B cell (primary cell): ENCODE results near the gene DGCR8. TPM values are rescaled to one million over a fixed set of nuclear protein-coding genes. Genes with fewer than 3 reads are reported as not detected.

ENCODE experiments used
- ATAC-seq: fragments of 200-7000 bp; cut with Tn5 transposase; one replicate; pipeline ENCODE4 v1.10.0; 2021; ENCODE audit warnings: low read depth, mild to moderate bottlenecking, moderate number of reproducible peaks, moderate library complexity
- CTCF ChIA-PET: fragments of 350-600 bp; sonication (Branson Sonifier 250); formaldehyde crosslinking; loops from one replicate; lab custom pipeline; 2021; ENCODE audit warnings: antibody characterized with exemption, inconsistent platforms; lab: Charles Lee
- POLR2A ChIA-PET: fragments of 350-600 bp; sonication (Branson Sonifier 250); formaldehyde crosslinking; loops from one replicate; lab custom pipeline; 2021; ENCODE audit warnings: antibody characterized with exemption; lab: Charles Lee
- DNase-seq: peaks from one replicate; pipeline ENCODE4 v3.0.0; 2013
- H2AFZ ChIP-seq: 2 replicates; pipeline ENCODE4 v1.6.1; 2012; ENCODE audit warnings: mild to moderate bottlenecking, low read depth, low read length; ENCODE audit not compliant: insufficient read depth, poor library complexity, severe bottlenecking
- H3K27ac ChIP-seq, 2 donors: 1 replicate in 1 of 2; 2 replicates in 1 of 2; pipeline ENCODE4 v1.5.1; 2012 to 2013; ENCODE audit warnings: low read length in 2 of 2, mild to moderate bottlenecking in 2 of 2, moderate library complexity in 1 of 2
- H3K27me3 ChIP-seq, 4 experiments: fragments of 200-600 bp in 1 of 4; sonication (generic) in 1 of 4; replicated peaks in 1 of 4; 1 replicate in 2 of 4; 2 replicates in 2 of 4; pipeline versions ENCODE4 v1.6.1 to v1.7.0; 2013 to 2016; ENCODE audit warnings: low read length in 3 of 4, mild to moderate bottlenecking in 2 of 4, mixed read lengths in 1 of 4, moderate library complexity in 1 of 4; ENCODE audit not compliant: insufficient read depth in 4 of 4, control insufficient read depth in 3 of 4; ENCODE audit errors: control extremely low read depth in 1 of 4
- H3K36me3 ChIP-seq, 2 experiments: replicated peaks in 1 of 2; 1 replicate in 1 of 2; 2 replicates in 1 of 2; pipeline versions ENCODE4 v1.6.1 to v1.7.1; 2013; ENCODE audit warnings: low read length in 1 of 2; ENCODE audit not compliant: insufficient read depth in 2 of 2, control insufficient read depth in 1 of 2; ENCODE audit errors: control extremely low read depth in 1 of 2, extremely low read depth in 1 of 2
- H3K4me1 ChIP-seq, 2 donors: fragments of 200-600 bp in 1 of 2; sonication (generic) in 1 of 2; 1 replicate in 1 of 2; 2 replicates in 1 of 2; pipeline versions ENCODE4 v1.5.1 to v1.6.1; 2013 to 2017; ENCODE audit warnings: low read length in 2 of 2; ENCODE audit not compliant: control insufficient read depth in 2 of 2, insufficient read depth in 2 of 2
- H3K4me2 ChIP-seq: replicated peaks from 2 replicates; pipeline ENCODE3; 2012; ENCODE audit warnings: mild to moderate bottlenecking, low read depth, low read length; ENCODE audit not compliant: poor library complexity, severe bottlenecking
- H3K4me3 ChIP-seq, 5 experiments: fragments of 200-600 bp in 1 of 5; sonication (generic) in 1 of 5; 1 replicate in 3 of 5; 2 replicates in 2 of 5; pipeline versions ENCODE4 v1.5.1 to v1.7.0; 2011 to 2016; ENCODE audit warnings: low read length in 4 of 5, mild to moderate bottlenecking in 4 of 5, low read depth in 2 of 5, control low read depth in 1 of 5, moderate library complexity in 1 of 5; ENCODE audit not compliant: insufficient read depth in 1 of 5; ENCODE audit errors: control extremely low read depth in 1 of 5, extremely low read depth in 1 of 5
- H3K79me2 ChIP-seq: fragments of 200-600 bp; sonication (generic); one replicate; pipeline ENCODE4 v1.6.0; 2016; ENCODE audit warnings: low read length; ENCODE audit not compliant: control insufficient read depth, insufficient read depth
- H3K9ac ChIP-seq: fragments of 200-600 bp; sonication (generic); 2 replicates; pipeline ENCODE4 v1.6.1; 2017; ENCODE audit warnings: mild to moderate bottlenecking, low read length, moderate library complexity
- H3K9me3 ChIP-seq, 3 donors: one replicate each; pipeline versions ENCODE4 v1.6.1 to v1.7.1; 2013; ENCODE audit warnings: low read length in 2 of 3; ENCODE audit not compliant: control insufficient read depth in 2 of 3, insufficient read depth in 1 of 3; ENCODE audit errors: control extremely low read depth in 1 of 3
- H4K20me1 ChIP-seq: 2 replicates; pipeline ENCODE4 v1.6.0; 2012; ENCODE audit warnings: mild to moderate bottlenecking, low read length; ENCODE audit not compliant: insufficient read depth, control insufficient read depth, poor library complexity, severe bottlenecking
- H3K27ac Mint-ChIP-seq: one replicate; pipeline ENCODE4 v1.8.0; 2021; ENCODE audit warnings: mixed read lengths
- H3K27me3 Mint-ChIP-seq: one replicate; pipeline ENCODE4 v1.8.0; 2021; ENCODE audit warnings: mixed read lengths
- H3K4me1 Mint-ChIP-seq: one replicate; pipeline ENCODE4 v1.8.0; 2021; ENCODE audit warnings: mixed read lengths
- H3K4me3 Mint-ChIP-seq: one replicate; pipeline ENCODE4 v1.8.0; 2021; ENCODE audit warnings: mixed read lengths
- H3K9me3 Mint-ChIP-seq: one replicate; pipeline ENCODE4 v1.8.0; 2022; ENCODE audit warnings: mixed read lengths; ENCODE audit not compliant: insufficient read depth
- EZH2 ChIP-seq: IDR thresholded peaks from 2 replicates; pipeline ENCODE4 v1.6.1; 2012; ENCODE audit warnings: borderline replicate concordance, low read depth, mild to moderate bottlenecking, moderate library complexity, low read length; ENCODE audit not compliant: insufficient read depth, poor library complexity, severe bottlenecking
- WGBS: methylation state at CpG from one replicate; pipeline ENCODE4 v1.1.5; 2013; ENCODE audit warnings: missing lambda C conversion rate; ENCODE audit not compliant: insufficient coverage; 5-methylcytosine and 5-hydroxymethylcytosine counted together
- intact Hi-C: fragments of 100-400 bp; cut with micrococcal nuclease; formaldehyde crosslinking; loops from one replicate; pipeline ENCODE4 v1.10.0; 2022
- polyA plus RNA-seq: library from polyadenylated mRNA; depleted of rRNA; stranded (reverse); fragments of >200 nt; gene quantifications from 2 replicates; pipeline ENCODE4 v1.2.3, GENCODE V29; 2012
- total RNA-seq, 2 donors: library from RNA; stranded (reverse); fragments of 120-200 nt in 1 of 2; gene quantifications; 1 replicate in 1 of 2; 2 replicates in 1 of 2; pipeline versions ENCODE4 v1.2.3 to v1.2.4, GENCODE V29; 2013 to 2022
- TF ChIP-seq, protein P1 (sequence below): fragments of 200-600 bp; IDR thresholded peaks from one replicate; pipeline ENCODE4 v1.8.0; 2022; ENCODE audit warnings: antibody characterized with exemption, mild to moderate bottlenecking

Gene DGCR8
- total and polyA plus RNA-seq, 2 donors (not counting 1 experiment from before 2014, with no cell fraction given), result 19.6 to 43.2 TPM

DNA sequence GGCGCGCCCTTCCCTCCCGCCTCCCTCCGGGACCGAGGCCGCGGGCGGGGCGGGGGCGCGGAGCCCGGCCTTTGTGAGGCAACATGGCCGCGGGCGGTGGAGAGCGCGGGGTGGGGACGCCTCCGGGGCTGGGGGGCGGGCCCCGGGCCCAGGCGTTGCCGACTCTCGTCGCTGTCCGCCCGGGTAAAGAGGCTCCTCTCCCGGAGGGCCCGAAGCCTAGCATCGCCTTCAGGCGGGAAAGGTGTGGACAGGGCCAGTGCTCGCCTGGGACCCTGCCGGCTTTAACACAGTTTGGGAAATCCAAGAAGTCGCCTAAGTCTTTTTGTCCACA, 369 bp downstream of the DGCR8 start:
- Histone ChIP-seq H3K27me3 (no peaks in the 10 kb centered on the region), H2AFZ (peak overlapping the region; percentile 98), H3K36me3 (no peaks in the 10 kb centered on the region), H3K4me2 (peak overlapping the region; percentile 85), H3K4me1 (peaks cover 9 to 21% of the 10 kb centered on the region in 2 donors), H3K9ac (peak overlapping the region; percentile 84), H3K79me2 (peaks cover 49% of the 10 kb centered on the region), H3K4me3 (peak overlapping the region; percentile 66 to 95 (median 86)), H4K20me1 (peaks cover 26% of the 10 kb centered on the region), H3K9me3 (no peaks in the 10 kb centered on the region), H3K27ac (peak overlapping the region; percentile 27 to 70)
- ChIA-PET POLR2A (no interaction called here), CTCF (no interaction called here)
- ATAC-seq, result peak; percentile 70
- intact Hi-C loops, result loop anchor here (1.0 to 10.0 kb wide), 6 partner anchors 37 to 226 kb away; partner anchors contain the start of genes GNB1L, RTL10, TANGO2 and TRMT2A
- H3K4me3 Mint-ChIP-seq, result peak overlapping the region; percentile 76
- no peaks in the 10 kb centered on the region for H3K9me3 Mint-ChIP-seq
- H3K27ac Mint-ChIP-seq, result peak overlapping the region; percentile 69
- no peak for DNase-seq
- peaks cover 37% of the 10 kb centered on the region for H3K4me1 Mint-ChIP-seq
- WGBS, result 0% methylated on average over 34 of the region's 34 CpGs
- no peaks in the 10 kb centered on the region for H3K27me3 Mint-ChIP-seq
- TF ChIP-seq, protein P1, sequence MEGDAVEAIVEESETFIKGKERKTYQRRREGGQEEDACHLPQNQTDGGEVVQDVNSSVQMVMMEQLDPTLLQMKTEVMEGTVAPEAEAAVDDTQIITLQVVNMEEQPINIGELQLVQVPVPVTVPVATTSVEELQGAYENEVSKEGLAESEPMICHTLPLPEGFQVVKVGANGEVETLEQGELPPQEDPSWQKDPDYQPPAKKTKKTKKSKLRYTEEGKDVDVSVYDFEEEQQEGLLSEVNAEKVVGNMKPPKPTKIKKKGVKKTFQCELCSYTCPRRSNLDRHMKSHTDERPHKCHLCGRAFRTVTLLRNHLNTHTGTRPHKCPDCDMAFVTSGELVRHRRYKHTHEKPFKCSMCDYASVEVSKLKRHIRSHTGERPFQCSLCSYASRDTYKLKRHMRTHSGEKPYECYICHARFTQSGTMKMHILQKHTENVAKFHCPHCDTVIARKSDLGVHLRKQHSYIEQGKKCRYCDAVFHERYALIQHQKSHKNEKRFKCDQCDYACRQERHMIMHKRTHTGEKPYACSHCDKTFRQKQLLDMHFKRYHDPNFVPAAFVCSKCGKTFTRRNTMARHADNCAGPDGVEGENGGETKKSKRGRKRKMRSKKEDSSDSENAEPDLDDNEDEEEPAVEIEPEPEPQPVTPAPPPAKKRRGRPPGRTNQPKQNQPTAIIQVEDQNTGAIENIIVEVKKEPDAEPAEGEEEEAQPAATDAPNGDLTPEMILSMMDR, result no peak

DNA sequence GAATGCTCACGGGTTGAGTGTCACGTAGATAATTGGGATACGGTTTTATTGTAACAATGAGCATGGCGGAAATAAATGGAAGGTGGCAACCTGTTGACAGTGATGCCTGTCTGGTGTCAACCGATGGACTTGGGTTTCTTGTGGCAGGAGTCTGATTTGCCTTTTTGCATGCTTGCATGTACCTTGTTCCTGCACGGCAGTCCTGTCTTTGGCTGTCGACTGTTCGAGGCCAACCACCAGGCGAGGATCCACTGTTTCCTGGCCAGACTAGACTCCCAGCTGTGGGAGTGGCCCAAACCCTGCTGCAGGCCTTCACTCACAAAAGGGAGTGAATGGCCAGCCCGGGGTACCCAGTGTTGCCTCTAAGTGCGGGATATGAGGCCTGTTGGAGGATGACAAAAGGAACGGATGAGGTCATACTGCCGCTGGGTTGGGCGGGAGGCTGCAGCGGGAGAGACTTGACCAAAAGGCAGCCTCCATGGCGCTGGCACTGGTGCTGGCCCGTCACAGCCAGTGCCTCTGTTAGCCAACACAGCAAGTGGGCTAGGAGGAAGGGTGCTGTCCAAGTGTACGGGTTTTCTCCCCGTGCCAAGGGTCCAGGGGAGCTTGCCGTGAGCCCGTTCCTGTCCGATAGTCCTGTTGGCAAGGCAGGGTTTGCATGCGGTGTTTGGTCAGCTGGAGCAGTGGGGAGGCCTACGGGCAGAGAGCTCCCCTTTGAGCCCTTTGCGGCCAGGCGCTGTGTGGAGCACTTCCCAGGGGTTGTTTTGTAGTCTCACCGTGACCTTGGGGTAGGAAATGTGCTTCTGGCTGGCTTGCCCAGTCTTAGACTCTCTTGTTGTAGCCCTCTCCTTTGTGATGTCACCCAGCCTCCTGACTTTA, 974 bp downstream of the DGCR8 start:
- Mint-ChIP-seq H3K4me3 (peak overlapping the region; percentile 76), H3K4me1 (peaks cover 37% of the 10 kb centered on the region), H3K27ac (peak overlapping the region; percentile 80), H3K27me3 (no peaks in the 10 kb centered on the region), H3K9me3 (no peaks in the 10 kb centered on the region)
- Histone ChIP-seq H3K27me3 (no peaks in the 10 kb centered on the region), H3K36me3 (peaks cover 0 to under 1% of the 10 kb centered on the region in 2 experiments), H4K20me1 (peaks cover 26% of the 10 kb centered on the region), H3K4me3 (peak overlapping the region; percentile 66 to 95 (median 86)), H3K9me3 (no peaks in the 10 kb centered on the region), H3K4me1 (peaks cover 9 to 21% of the 10 kb centered on the region in 2 donors), H3K4me2 (peak overlapping the region; percentile 85), H3K27ac (peak overlapping the region; percentile 27 to 70), H3K9ac (peak overlapping the region; percentile 84), H2AFZ (peak overlapping the region; percentile 98), H3K79me2 (peaks cover 53% of the 10 kb centered on the region)
- WGBS, result 58% methylated on average over 26 of the region's 27 CpGs
- DNase-seq (no peak), ATAC-seq (no peak)
- TF ChIP-seq, protein P1, result no peak
- TF ChIP-seq EZH2, result no peak
- intact Hi-C loops, result loop anchor here (1.0 to 10.0 kb wide), 6 partner anchors 36 to 226 kb away; partner anchors contain the start of genes GNB1L, RTL10, TANGO2 and TRMT2A
- ChIA-PET POLR2A (no interaction called here), CTCF (no interaction called here)
